Epidermal melanocyte (primary cell): Measurements from ENCODE around the gene IL11.
"Not testable (repeated sequence)": the region's sequence is repeated elsewhere in the genome, so short reads cannot be mapped to it uniquely, and the experiment has no call there.

Experiments used
- DNase-seq: peaks from one replicate; pipeline ENCODE4 v3.0.0; 2011; ENCODE audit warnings: low spot score; ENCODE audit not compliant: insufficient read length

IL11 gene

GRCh38 chr19:55370305-55370988 is at the start of gene IL11:
TSS of gene IL11 (minus strand) at chr19:55370463. CDS start at chr19:55370310, 153 bp downstream.
- DNase-seq: no peak

GRCh38 chr19:55419624-55420236 is 49.5 kb upstream of the IL11 start:
- no peak for DNase-seq

- DNase-seq: no peak
These were observed 48.8 kb upstream of the IL11 start for GRCh38 chr19:55419103-55419502.

GRCh38 chr19:55418185-55418584 is 47.9 kb upstream of the IL11 start:
- peak; percentile 81 for DNase-seq

- DNase-seq: no peak
These were observed 39.9 kb upstream of the IL11 start for GRCh38 chr19:55410168-55410567.

GRCh38 chr19:55409179-55409578 is 38.9 kb upstream of the IL11 start:
- DNase-seq: not testable (repeated sequence)

- no peak for DNase-seq
These were observed 38.2 kb upstream of the IL11 start for GRCh38 chr19:55408533-55408872.

- peak; percentile 100 for DNase-seq
These were observed 37.7 kb upstream of the IL11 start for GRCh38 chr19:55407800-55408532.

- not testable (repeated sequence) for DNase-seq
These were observed 37.2 kb upstream of the IL11 start, which contains the start of gene UBE2S for GRCh38 chr19:55407550-55407799. TSS of gene UBE2S (minus strand) at chr19:55407788. CDS start at chr19:55407589, 199 bp downstream.

- DNase-seq: peak; percentile 44
These were observed 36.7 kb upstream of the IL11 start for GRCh38 chr19:55406826-55407549.

- peak; percentile 20 for DNase-seq
These were observed 36.0 kb upstream of the IL11 start for GRCh38 chr19:55406091-55406825.

GRCh38 chr19:55405638-55406037 is 35.4 kb upstream of the IL11 start:
- no peak for DNase-seq

GRCh38 chr19:55402509-55402908 is 32.2 kb upstream of the IL11 start:
- DNase-seq: no peak

GRCh38 chr19:55401390-55401789 is 31.1 kb upstream of the IL11 start:
- DNase-seq: not testable (repeated sequence)

- DNase-seq: no peak
These were observed 30.2 kb upstream of the IL11 start for GRCh38 chr19:55400281-55401087.

- no peak for DNase-seq
These were observed 28.1 kb upstream of the IL11 start for GRCh38 chr19:55398200-55398925.

GRCh38 chr19:55392820-55393761 is 22.8 kb upstream of the IL11 start:
- no peak for DNase-seq

- peak; percentile 13 for DNase-seq
These were observed 21.7 kb upstream of the IL11 start for GRCh38 chr19:55391702-55392615.
